Anterior cingulate cortex (tissue), 58 donors: ENCODE data around the gene CDH13.

Experiments
- DNase-seq, 58 donors: peaks; one replicate each; lab custom pipeline; 2025; lab: John Stamatoyannopoulos, UW

CDH13 gene

GRCh38 chr16:82681592-82681991 is 54.8 kb downstream of the CDH13 start:
- DNase-seq: no peak

GRCh38 chr16:82682767-82683166 is 56.0 kb downstream of the CDH13 start:
- DNase-seq: no peak

- DNase-seq: no peak
Observed at GRCh38 chr16:82684256-82684655, 57.5 kb downstream of the CDH13 start.

GRCh38 chr16:82685526-82685925 is 58.8 kb downstream of the CDH13 start:
- DNase-seq: no peak

- no peak for DNase-seq
Observed at GRCh38 chr16:82694239-82694874, 67.6 kb downstream of the CDH13 start.

GRCh38 chr16:82695806-82696205 is 69.0 kb downstream of the CDH13 start:
- DNase-seq: no peak

- DNase-seq: no peak
Observed at GRCh38 chr16:82699260-82699659, 72.5 kb downstream of the CDH13 start.

GRCh38 chr16:82699711-82700495 is 73.1 kb downstream of the CDH13 start:
- DNase-seq: peak in 5 of 58 donors; percentile 3 to 16 (median 8)

GRCh38 chr16:82700541-82701235 is 73.9 kb downstream of the CDH13 start:
- no peak for DNase-seq

GRCh38 chr16:82701442-82701955 is 74.7 kb downstream of the CDH13 start:
- no peak for DNase-seq

GRCh38 chr16:82703161-82703560 is 76.4 kb downstream of the CDH13 start:
- DNase-seq: no peak

- DNase-seq: no peak
Observed at GRCh38 chr16:82703871-82704768, 77.4 kb downstream of the CDH13 start.

GRCh38 chr16:82709987-82710386 is 83.2 kb downstream of the CDH13 start:
- DNase-seq: no peak

- DNase-seq: no peak
Observed at GRCh38 chr16:82713778-82714177, 87.0 kb downstream of the CDH13 start.

GRCh38 chr16:82715160-82715559 is 88.4 kb downstream of the CDH13 start:
- DNase-seq: no peak

- no peak for DNase-seq
Observed at GRCh38 chr16:82715833-82716232, 89.1 kb downstream of the CDH13 start.

- no peak for DNase-seq
Observed at GRCh38 chr16:82716361-82716855, 89.6 kb downstream of the CDH13 start.

- DNase-seq: no peak
Observed at GRCh38 chr16:82720414-82720813, 93.6 kb downstream of the CDH13 start.

- no peak for DNase-seq
Observed at GRCh38 chr16:82726306-82726705, 99.5 kb downstream of the CDH13 start.

GRCh38 chr16:82728901-82729300 is 102.1 kb downstream of the CDH13 start:
- DNase-seq: no peak
